Gastroesophageal sphincter (tissue), 4 donors: Measurements from ENCODE around the gene FBXL16. TPM values are rescaled to one million over a fixed set of nuclear protein-coding genes. Genes with fewer than 3 reads are reported as not detected.

Experiments used
- ATAC-seq: fragments of 150-250 bp; one replicate; pipeline ENCODE4 v1.9.1; 2016; ENCODE audit warnings: mild to moderate bottlenecking, moderate library complexity
- H3K27ac ChIP-seq, 4 donors: fragments of 200-600 bp; sonication (generic) in 3 of 4; 1 replicate in 3 of 4; 2 replicates in 1 of 4; pipeline ENCODE4 v1.5.1; 2016 to 2019
- H3K27me3 ChIP-seq: fragments of 200-600 bp; sonication (generic); one replicate; pipeline ENCODE4 v1.5.1; 2019
- H3K36me3 ChIP-seq, 2 donors: fragments of 200-600 bp; sonication (generic); one replicate each; pipeline ENCODE4 v1.5.1; 2019; ENCODE audit warnings: control low read depth in 1 of 2
- H3K4me1 ChIP-seq, 3 donors: fragments of 200-600 bp; sonication (generic); 1 replicate in 2 of 3; 2 replicates in 1 of 3; pipeline ENCODE4 v1.5.1; 2016 to 2019; ENCODE audit warnings: control low read depth in 2 of 3
- H3K4me3 ChIP-seq, 2 donors: fragments of 200-600 bp; sonication (generic); one replicate each; pipeline ENCODE4 v1.5.1; 2019; ENCODE audit warnings: mild to moderate bottlenecking in 1 of 2, moderate library complexity in 1 of 2
- H3K9me3 ChIP-seq, 3 donors: fragments of 200-600 bp; sonication (generic); one replicate each; pipeline ENCODE4 v1.5.1; 2017 to 2019; ENCODE audit warnings: control low read depth in 2 of 3
- EP300 ChIP-seq: sonication (generic); formaldehyde crosslinking; IDR thresholded peaks from one replicate; pipeline ENCODE4 v1.6.1; 2017; ENCODE audit warnings: antibody characterized with exemption, mild to moderate bottlenecking
- POLR2A ChIP-seq, 2 donors: fragments of 450-650 bp; IDR thresholded peaks; one replicate each; pipeline ENCODE4 v1.6.1; 2017; ENCODE audit warnings: antibody characterized with exemption in 2 of 2, mild to moderate bottlenecking in 2 of 2, moderate library complexity in 1 of 2
- POLR2AphosphoS5 ChIP-seq: sonication (generic); formaldehyde crosslinking; IDR thresholded peaks from one replicate; pipeline ENCODE4 v1.6.1; 2017; ENCODE audit warnings: antibody characterized with exemption
- WGBS, 2 donors: methylation state at CpG; one replicate each; pipeline ENCODE4 v1.1.5; 2018; ENCODE audit warnings: low coverage in 1 of 2; 5-methylcytosine and 5-hydroxymethylcytosine counted together
- total RNA-seq, 4 donors: library from RNA; depleted of rRNA; stranded (reverse); fragments of >200 nt; gene quantifications; one replicate each; pipeline ENCODE4 v1.1.0, GENCODE V29; 2016
- TF ChIP-seq, protein P1 (sequence below), 4 experiments: fragments of 200-600 bp in 2 of 4; fragments of 450-650 bp in 2 of 4; sonication (generic) in 1 of 4; IDR thresholded peaks; one replicate each; pipeline ENCODE4 v1.5.1; 2017 to 2019; ENCODE audit warnings: antibody characterized with exemption in 4 of 4, mild to moderate bottlenecking in 2 of 4, moderate library complexity in 2 of 4

Gene FBXL16
- total RNA-seq, 4 donors from 2014 or later: 0.27 to 1.4 (median 0.35) TPM

DNA sequence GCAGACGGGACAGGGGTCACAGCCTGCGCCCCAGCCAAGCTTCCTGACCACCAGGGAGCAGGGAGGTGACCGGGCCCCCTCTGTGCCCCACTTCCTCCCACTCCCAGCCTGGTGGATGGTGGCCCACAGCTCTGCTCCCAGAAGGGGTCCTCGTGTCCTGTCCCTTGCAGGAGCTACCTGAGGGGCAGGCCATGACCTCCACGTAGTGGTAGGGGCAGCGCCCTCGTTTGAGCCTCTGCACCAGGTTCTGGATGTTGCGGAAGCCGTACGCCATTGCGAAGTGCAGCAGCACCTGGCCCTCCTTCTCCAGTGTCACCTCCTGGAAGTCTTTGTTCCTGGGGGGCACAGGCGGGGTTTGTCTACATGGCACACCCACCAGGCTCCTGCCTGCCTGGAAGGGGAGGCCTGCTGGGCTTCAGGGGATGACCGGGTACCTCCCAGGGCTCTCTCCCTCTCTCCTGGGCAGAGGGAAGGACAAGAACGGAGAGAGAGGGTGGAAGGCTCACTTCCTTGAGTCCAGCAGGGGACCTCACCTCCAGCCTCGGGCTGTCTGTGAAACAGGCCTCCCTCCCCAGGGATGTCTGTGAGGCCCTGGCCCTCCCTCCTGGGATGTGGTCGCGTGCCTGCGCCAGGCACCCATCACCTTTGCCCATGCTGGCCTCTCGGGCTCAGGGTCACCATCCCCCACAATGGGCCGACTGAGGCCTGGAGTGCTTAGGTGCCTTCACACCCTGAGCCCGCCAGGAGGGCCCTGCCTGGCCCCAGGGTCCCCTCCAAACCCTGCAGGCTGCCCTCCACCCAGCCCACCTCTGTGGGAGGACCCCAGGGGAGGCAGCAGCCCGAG is 25.3 kb upstream of the FBXL16 start:
- TF ChIP-seq EP300 (no peak), POLR2A (IDR thresholded peaks at IDR 0.05) (no peak)
- no peak overlapping the region for H3K27ac ChIP-seq
- no peak for ATAC-seq
- no peak overlapping the region for H3K4me3 ChIP-seq
- peaks cover 0 to 65% of the 10 kb centered on the region in 2 donors for H3K36me3 ChIP-seq
- no peaks in the 10 kb centered on the region for H3K9me3 ChIP-seq
- H3K27me3 ChIP-seq: peaks cover 36% of the 10 kb centered on the region
- WGBS, 2 donors: 90% methylated on average over 2 of the region's 22 CpGs; no CpG with 5 or more reads in 1 of the 2 donors
- H3K4me1 ChIP-seq: peaks cover 0 to 33% (median 18%) of the 10 kb centered on the region in 3 donors

DNA sequence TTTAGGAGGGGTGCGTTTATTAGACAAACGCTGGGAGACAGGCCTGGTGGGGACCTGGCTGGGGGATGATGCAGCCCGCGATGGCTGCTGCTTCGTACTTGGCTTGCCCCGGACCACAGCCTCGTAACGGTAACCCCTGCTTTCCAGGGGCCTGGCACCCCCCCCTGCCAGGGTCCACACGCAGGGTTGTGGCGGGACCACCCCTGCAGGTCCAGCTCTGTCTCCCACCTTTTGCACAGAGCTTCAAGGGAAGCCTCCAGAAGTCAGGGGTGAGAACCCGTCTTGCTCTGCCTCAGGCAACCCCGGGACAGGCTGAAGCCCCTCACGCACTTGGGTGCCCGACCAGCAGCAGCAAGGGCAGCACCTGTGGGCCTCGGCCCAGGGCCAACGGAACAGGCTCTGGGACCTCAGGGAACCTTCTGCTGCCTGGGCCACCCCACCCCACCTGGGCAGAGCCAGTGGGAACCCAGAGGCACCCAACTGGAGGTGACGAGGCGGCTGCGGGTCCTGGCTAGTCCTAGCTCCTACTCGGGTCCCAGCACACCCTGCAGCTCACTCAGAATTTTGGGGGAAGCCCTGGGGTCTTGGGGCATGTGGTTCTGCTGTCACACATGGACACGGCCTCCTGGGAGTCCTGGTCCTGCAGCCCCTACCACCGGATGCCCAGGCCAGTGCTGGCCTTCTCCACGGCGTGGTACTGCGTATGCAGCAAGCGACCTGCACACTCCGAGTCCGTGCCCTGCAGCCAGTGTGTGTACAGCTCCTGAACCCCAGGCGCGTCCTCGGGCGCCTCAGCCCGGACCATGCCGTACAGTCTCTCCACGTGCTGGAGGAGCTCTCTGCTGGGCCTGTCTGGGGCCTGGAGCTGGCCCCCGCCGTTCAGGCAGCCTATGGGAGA is 24.4 kb upstream of the FBXL16 start:
- TF ChIP-seq, protein P1, sequence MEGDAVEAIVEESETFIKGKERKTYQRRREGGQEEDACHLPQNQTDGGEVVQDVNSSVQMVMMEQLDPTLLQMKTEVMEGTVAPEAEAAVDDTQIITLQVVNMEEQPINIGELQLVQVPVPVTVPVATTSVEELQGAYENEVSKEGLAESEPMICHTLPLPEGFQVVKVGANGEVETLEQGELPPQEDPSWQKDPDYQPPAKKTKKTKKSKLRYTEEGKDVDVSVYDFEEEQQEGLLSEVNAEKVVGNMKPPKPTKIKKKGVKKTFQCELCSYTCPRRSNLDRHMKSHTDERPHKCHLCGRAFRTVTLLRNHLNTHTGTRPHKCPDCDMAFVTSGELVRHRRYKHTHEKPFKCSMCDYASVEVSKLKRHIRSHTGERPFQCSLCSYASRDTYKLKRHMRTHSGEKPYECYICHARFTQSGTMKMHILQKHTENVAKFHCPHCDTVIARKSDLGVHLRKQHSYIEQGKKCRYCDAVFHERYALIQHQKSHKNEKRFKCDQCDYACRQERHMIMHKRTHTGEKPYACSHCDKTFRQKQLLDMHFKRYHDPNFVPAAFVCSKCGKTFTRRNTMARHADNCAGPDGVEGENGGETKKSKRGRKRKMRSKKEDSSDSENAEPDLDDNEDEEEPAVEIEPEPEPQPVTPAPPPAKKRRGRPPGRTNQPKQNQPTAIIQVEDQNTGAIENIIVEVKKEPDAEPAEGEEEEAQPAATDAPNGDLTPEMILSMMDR (IDR thresholded peaks at IDR 0.05): no peak
- no peak for TF ChIP-seq POLR2AphosphoS5
- H3K36me3 ChIP-seq: peaks cover 0 to 57% of the 10 kb centered on the region in 2 donors

DNA sequence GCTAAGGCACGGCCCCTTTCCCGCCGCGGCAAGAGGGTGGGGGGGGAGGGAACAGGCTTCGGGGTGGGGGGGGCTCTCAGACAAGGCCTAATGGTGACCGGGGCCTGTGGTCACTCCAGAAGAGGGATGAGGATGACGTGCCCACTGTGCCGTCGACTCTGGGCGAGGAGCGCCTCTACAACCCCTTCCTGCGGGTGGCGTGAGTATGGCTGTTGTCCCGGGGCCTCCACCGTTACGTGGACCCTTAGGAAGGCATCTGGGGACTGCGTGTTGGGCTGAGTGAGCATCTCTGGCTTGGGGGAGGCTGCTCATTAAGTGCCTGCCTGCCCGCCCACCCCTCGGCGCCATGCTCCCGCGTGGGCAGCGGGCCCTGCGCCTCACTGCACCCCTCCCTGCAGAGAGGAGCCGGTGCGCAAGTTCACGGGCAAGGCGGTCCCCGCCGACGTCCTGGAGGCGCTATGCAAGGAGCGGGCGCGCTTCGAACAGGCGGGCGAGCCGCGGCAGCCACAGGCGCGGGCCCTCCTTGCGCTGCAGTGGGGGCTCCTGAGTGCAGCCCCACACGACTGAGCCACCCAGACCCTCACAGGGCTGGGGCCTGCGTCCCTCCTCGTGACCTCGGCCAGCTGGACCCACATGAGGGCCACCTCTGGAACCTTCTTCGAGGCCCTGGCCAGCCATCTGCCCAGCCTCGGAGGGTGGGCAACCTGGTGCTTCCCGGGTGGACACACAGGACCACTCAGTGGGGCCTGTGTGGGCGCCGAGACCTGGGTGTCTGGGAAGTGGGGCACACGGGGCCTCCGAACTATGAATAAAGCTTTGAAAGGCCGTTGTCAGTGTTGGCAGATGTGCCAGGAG is 23.5 kb upstream of the FBXL16 start:
- no peak for ATAC-seq
- H3K4me3 ChIP-seq: peak overlapping the region in 1 of 2 donors; percentile 56
- peaks cover 0 to 35% (median 18%) of the 10 kb centered on the region in 3 donors for H3K4me1 ChIP-seq
- no CpG with 5 or more reads among the region's 55 CpGs for WGBS, 2 donors
- H3K27me3 ChIP-seq: peaks cover 54% of the 10 kb centered on the region
- no peak overlapping the region for H3K27ac ChIP-seq
- peaks cover 0 to 48% of the 10 kb centered on the region in 2 donors for H3K36me3 ChIP-seq
- H3K9me3 ChIP-seq: no peaks in the 10 kb centered on the region
- TF ChIP-seq EP300: no peak
- no peak for TF ChIP-seq POLR2AphosphoS5
- TF ChIP-seq, protein P1 (IDR thresholded peaks at IDR 0.05): no peak
- no peak for TF ChIP-seq POLR2A (IDR thresholded peaks at IDR 0.05)

More for the DNA sequence above, 24.4 kb upstream of the FBXL16 start:
- no CpG with 5 or more reads among the region's 37 CpGs for WGBS, 2 donors
- Histone ChIP-seq H3K4me3 (no peak overlapping the region), H3K27ac (no peak overlapping the region), H3K27me3 (peaks cover 45% of the 10 kb centered on the region), H3K4me1 (peaks cover 0 to 35% (median 18%) of the 10 kb centered on the region in 3 donors), H3K9me3 (no peaks in the 10 kb centered on the region)
- ATAC-seq: no peak

DNA sequence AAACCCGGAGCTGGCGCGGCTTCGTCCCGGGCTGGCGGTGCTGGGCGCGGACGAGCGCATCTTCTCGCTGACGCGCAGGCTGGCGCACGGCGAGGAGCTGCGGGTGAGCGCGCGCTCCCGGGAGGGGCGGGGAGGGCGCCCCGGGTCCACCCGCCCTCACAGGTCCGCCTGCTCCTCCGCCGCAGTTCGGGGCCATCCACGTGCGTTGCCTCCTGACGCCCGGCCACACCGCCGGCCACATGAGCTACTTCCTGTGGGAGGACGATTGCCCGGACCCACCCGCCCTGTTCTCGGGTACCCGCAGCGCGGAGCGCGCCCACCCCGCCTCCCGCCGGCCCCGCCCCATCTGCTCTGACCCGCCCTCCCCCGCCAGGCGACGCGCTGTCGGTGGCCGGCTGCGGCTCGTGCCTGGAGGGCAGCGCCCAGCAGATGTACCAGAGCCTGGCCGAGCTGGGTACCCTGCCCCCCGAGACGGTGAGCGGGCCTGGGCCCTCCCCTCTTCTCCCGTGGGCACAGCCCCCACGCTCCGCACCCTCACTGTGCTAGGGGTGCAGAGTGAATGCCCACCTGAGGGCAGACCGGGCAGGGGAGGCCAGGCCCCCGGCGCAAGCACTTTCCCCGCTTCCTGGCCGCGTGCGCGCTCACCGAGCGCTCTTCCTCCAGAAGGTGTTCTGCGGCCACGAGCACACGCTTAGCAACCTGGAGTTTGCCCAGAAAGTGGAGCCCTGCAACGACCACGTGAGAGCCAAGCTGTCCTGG is 22.7 kb upstream of the FBXL16 start:
- Histone ChIP-seq H3K36me3 (peaks cover 0 to 40% of the 10 kb centered on the region in 2 donors), H3K4me3 (peak overlapping the region; percentile 6 to 56)

More for the DNA sequence above, 22.7 kb upstream of the FBXL16 start:
- WGBS, 2 donors: no CpG with 5 or more reads among the region's 80 CpGs
- H3K27ac ChIP-seq: peak overlapping the region in 2 of 4 donors; percentile 3 to 51
- no peaks in the 10 kb centered on the region for H3K9me3 ChIP-seq
- TF ChIP-seq, protein P1 (IDR thresholded peaks at IDR 0.05): no peak
- peak in 1 of 2 donors; percentile 5 for TF ChIP-seq POLR2A (IDR thresholded peaks at IDR 0.05)
- H3K27me3 ChIP-seq: peaks cover 55% of the 10 kb centered on the region
- H3K4me1 ChIP-seq: peaks cover 0 to 35% (median 18%) of the 10 kb centered on the region in 3 donors
- ATAC-seq: peak; percentile 60
